Measurements from ENCODE around the gene FCER1A. TPM values are rescaled to one million over a fixed set of nuclear protein-coding genes. Genes with fewer than 3 reads are reported as not detected.

The FCER1A gene
- not detected in 2 replicates for total RNA-seq

GRCh38 chr1:159302095-159302494 is at the start of gene FCER1A:
Gene FCER1A, plus strand, starts transcription at chr1:159302336. Its CDS starts 29 bp downstream, at chr1:159302365.
- intact Hi-C loops (cut with micrococcal nuclease): no loop called here

- intact Hi-C loops (cut with micrococcal nuclease): no loop called here
Observed at GRCh38 chr1:159261311-159261710, 40.8 kb upstream of the FCER1A start.

GRCh38 chr1:159261721-159262494 is 40.2 kb upstream of the FCER1A start:
- intact Hi-C loops (cut with micrococcal nuclease): no loop called here

DNA sequence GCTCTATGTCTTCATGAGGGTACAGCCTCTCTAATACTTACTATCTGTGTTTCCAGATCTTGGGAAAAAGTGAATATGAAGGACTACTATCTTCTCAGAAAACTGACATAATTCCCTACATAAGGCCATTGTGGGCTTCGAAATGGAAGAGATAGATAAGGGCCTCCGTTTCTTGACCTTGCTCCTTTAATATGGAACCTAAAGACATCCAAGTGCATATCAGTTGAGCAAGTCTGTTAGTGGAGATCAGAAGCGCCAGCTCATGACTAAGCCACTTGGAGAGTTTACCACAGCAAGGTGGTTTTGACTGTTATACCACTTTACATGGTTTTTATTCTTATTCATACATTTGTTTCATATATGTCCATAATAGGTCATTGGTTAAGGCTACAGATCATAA is 35.3 kb upstream of the FCER1A start:
- intact Hi-C loops (cut with micrococcal nuclease): no loop called here

GRCh38 chr1:159274631-159275030 is 27.5 kb upstream of the FCER1A start:
- intact Hi-C loops (cut with micrococcal nuclease): no loop called here

DNA sequence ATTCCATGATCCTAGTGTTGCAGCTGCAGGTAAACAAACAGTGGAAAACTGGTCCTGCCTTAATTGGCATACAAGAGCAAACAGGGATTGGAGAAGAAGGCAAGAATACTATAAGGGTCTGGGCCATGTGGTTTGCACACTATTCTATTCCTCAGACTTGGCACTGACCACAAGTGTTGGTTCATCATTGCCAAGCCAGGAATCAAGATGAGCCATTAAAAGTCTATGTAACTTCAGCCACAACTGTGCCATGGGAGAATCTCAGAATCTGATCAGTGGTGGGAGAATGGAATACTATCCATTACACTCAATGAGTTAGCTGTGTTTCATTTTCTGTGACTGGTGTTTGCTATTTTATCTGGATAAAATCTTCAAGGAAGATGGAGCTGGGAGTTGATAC is 26.2 kb upstream of the FCER1A start:
- intact Hi-C loops (cut with micrococcal nuclease): no loop called here

- intact Hi-C loops (cut with micrococcal nuclease): no loop called here
Observed at GRCh38 chr1:159279773-159280172, 22.4 kb upstream of the FCER1A start.

DNA sequence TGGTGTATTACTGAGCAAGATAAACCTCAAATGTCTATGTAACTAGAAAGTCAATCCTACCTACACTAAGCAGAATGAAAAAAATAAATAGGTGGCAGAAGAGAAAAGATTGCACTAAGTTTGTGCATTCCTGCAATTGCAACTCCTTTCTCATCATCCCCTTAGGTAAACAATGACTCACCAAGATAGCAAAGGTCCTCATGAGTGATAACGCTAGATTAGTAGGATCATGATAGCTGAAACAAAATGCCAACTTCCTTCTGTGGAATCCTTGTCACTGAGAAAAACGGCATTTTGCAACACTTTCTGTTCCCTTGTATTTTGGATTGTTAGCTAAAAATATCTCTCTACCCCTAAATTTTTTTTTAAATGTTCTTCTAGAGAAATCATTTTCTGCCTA is 20.0 kb upstream of the FCER1A start:
- intact Hi-C loops (cut with micrococcal nuclease): no loop called here

GRCh38 chr1:159289060-159289459 is 13.1 kb upstream of the FCER1A start:
- intact Hi-C loops (cut with micrococcal nuclease): no loop called here

GRCh38 chr1:159291424-159291823 is 10.7 kb upstream of the FCER1A start:
- intact Hi-C loops (cut with micrococcal nuclease): no loop called here

- intact Hi-C loops (cut with micrococcal nuclease): no loop called here
Observed at GRCh38 chr1:159296706-159297375, 5.3 kb upstream of the FCER1A start.

DNA sequence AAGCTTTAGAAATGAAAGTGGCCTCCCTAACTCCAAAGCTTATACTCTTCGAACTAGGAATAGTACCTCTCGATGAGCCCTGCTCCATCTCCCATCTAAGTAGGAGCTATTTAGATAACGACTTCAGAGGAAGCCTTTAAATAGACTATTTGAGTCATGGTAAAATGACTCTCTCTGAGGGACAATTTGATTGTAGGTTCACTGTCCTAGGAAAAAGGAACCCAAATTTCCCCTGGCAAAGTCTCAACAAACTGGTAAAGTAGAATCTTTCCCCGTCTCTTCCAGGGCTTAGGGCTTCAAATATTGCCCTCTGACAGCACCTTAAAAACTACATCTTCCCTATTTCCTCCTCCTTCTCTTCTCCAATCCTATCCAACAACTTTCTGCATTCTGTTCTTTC is 2.0 kb upstream of the FCER1A start:
- intact Hi-C loops (cut with micrococcal nuclease): no loop called here

- intact Hi-C loops (cut with micrococcal nuclease): no loop called here
Observed at GRCh38 chr1:159307346-159308020, 5.3 kb downstream of the FCER1A start.

- intact Hi-C loops (cut with micrococcal nuclease): no loop called here
Observed at GRCh38 chr1:159311679-159312078, 9.5 kb downstream of the FCER1A start.

- intact Hi-C loops (cut with micrococcal nuclease): no loop called here
Observed at GRCh38 chr1:159315381-159315780, 13.2 kb downstream of the FCER1A start.

GRCh38 chr1:159318784-159319551 is 16.8 kb downstream of the FCER1A start:
- intact Hi-C loops (cut with micrococcal nuclease): no loop called here

DNA sequence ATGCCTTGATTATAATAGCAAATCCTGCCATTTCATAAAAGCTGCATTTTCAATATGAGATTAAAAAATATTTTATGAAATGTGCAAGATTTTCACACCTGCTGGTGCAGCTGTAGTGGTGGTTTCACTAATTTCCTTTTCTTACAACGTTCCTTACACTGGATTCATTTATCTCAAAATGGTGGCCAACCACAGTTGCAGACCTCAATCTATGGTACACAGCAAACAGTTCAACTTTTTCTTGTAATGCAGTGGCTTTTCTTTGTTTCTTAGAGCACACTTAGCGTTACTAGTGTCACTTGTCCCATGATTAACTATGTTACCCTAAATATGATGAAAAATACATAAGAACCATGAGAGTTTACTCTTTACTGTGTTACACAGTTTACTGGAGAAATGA is 32.7 kb downstream of the FCER1A start:
- intact Hi-C loops (cut with micrococcal nuclease): no loop called here

DNA sequence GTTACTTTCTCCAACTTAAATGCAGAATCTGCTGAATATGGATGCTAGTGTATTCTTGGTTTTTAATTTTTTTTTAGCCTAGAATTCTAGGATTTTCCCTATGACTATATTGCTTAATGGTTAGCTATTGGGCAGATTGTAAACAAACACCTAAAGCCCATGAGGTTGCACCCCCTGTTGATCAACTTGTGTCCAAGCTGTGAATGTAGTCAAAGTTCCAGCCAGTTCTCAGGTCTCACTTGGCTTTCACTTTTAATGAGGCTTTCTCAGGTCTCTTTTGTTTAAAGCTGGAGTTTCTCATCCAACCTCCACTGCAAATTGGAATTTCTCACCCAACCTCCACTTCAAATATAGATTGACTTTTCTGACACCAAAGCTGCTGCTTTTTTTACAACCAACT is 35.9 kb downstream of the FCER1A start:
- intact Hi-C loops (cut with micrococcal nuclease): no loop called here

DNA sequence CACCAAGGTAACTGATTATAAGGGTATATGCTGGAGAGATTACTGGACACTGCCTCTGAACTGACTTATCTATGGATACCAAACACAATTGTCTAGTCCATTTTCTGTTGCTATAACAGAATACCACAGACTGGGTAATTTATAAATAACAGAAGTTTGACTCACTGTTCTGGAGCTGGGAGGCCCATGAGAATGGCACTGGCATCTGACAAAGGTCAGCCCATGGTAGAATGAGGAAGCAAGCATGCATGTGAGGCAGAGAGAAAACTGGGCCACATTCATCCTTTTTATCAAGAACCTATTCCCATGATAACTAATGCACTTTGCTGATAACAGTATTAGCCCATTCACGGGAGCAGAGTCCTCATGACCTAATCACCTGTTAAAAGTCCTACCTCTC is 37.4 kb downstream of the FCER1A start:
- intact Hi-C loops (cut with micrococcal nuclease): no loop called here

DNA sequence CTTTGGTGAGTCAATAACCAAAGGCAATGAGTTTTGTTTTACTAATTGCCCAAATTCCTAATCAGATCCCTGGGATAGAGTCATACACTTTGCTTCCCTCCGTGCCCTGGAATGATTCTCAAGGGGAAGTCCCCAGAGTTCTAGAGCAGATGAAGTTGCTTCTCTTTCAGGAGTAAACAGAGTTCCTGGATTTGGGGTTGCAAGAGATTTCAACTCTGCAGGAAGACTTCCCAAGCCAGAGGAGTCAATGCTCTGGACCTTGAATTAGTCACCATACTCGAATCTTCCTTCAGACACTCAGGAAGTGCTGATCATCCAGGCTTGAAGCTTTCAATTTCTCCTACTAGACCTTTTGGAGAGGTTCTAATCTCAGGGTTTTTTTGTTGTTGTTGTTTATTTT is 39.6 kb downstream of the FCER1A start:
- intact Hi-C loops (cut with micrococcal nuclease): no loop called here

GRCh38 chr1:159342761-159343425 is 40.8 kb downstream of the FCER1A start:
- intact Hi-C loops (cut with micrococcal nuclease): no loop called here

All from T-helper 2 cell treated with Interferon-gamma antibody and Interleukin-4, amounts not matched to agents 100 ng/mL and 5 ng/mL, for 36 hours (primary cell).